HG03558 (cell line): Measurements from ENCODE around the gene ABCC1.
"Not testable (repeated sequence)": the region's sequence is repeated elsewhere in the genome, so short reads cannot be mapped to it uniquely, and the experiment has no call there.

ENCODE experiments used
- ATAC-seq: cut with Tn5 transposase; IDR thresholded peaks from one replicate; pipeline ENCODE4 v1.9.1; 2021; ENCODE audit warnings: moderate number of reproducible peaks; ENCODE audit not compliant: unreplicated experiment; ENCODE audit errors: extremely low read depth

Gene ABCC1

DNA sequence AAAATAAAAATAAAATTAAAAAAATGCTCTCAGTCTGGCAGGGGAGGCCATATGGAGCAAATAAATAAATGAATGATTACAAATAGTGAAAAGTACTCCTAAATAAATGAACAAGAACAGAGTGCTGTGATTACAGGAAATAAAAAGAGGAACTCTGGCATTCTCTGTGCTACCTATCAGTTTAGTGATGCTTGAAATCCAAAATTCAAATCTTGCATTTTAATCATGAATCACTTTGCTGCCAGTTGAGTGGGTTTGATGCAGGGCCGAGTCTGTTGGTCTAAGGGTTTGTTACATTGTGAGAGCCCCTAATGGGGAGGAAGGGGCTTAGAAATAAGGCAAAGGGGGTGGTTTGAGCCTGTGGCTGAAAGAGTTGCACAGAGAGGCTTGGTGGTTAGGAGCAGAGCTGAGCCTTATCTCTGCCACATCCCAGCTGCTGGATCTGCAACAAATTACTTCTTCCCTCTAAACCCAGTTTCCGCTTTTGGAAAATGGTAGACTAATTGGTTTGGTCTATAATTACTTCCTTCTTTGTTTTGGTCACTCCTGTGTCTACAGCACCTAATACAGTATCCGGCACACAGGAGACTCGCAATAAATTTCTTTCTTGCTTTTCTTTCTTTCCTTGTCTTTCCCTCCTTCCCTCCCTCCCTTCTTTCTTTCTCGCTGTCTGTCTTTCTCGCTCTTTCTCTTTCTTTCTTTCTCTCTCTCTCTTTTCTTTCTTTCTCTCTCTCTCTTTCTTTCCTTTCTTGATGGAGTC, 6.3 kb upstream of the ABCC1 start:
- no peak for ATAC-seq

DNA sequence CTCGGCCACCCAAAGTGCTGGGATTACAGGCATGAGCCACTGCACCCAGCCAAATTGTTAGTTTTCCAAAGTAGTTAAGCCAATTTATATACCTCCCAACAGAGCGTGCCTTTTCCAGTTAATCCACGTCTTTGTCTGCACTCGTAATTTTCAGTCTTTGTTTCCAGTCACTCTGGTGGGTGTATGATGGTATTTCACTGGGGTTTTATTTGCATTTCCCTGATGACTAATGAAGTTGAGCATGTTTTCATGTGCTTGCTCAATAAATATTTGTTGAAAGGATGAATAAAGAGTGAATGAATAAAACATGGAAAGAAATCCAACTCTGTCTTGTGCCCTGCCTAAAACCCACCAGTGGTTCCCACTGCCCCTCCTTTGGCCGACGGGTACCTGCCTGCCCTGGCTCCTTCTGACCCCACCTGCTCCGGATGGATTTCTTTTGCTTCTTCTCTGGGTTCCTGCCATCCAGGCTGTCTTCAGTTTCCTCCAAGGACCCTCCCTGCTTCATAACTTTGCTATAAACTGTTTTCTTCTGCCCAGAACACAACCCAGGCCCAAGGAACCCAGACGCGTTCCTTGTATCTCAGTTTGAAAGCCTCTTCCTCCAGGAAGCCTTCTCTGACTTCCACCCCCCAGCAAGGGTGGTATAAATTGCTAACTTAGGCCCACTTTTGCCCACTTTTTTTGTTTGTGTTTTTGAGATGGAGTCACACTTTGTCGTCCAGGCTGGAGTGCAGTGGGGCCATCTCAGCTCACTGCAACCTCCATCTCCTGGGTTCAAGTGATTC, 3.0 kb upstream of the ABCC1 start:
- no peak for ATAC-seq

- no peak for ATAC-seq
These were observed 1.4 kb upstream of the ABCC1 start for GRCh38 chr16:15947983-15948509.

DNA sequence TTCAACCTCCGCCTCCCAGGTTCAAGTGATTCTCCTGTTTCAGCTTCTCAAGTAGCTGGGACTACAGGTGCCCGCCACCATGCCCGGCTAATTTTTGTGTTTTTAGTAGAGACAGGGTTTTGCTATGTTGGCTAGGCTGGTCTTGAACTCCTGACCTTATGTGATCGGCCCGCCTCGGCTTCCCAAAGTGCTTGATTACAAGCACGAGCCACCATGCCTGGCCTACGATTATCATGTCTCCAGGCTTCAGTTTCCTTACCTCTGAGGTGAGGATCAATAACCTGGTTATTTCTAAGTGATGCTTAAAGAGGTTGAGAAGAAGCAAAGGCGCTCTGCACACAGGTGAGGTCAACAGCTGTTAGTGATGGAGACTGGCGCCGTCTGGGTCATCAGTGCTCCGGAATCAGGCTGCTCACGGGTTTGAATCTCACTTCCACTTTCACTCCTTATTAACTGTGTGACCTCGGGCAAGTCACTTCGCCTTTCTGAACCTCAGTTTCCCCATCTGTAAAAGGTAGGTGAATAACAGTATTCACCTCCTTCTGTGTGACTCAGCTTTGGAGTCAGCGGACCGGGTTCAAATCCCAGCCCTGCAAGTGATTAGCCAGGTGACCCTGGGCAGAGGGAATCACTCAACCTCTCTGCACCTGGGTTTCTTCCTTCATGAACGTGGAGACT, 745 bp upstream of the ABCC1 start:
- ATAC-seq: no peak

DNA sequence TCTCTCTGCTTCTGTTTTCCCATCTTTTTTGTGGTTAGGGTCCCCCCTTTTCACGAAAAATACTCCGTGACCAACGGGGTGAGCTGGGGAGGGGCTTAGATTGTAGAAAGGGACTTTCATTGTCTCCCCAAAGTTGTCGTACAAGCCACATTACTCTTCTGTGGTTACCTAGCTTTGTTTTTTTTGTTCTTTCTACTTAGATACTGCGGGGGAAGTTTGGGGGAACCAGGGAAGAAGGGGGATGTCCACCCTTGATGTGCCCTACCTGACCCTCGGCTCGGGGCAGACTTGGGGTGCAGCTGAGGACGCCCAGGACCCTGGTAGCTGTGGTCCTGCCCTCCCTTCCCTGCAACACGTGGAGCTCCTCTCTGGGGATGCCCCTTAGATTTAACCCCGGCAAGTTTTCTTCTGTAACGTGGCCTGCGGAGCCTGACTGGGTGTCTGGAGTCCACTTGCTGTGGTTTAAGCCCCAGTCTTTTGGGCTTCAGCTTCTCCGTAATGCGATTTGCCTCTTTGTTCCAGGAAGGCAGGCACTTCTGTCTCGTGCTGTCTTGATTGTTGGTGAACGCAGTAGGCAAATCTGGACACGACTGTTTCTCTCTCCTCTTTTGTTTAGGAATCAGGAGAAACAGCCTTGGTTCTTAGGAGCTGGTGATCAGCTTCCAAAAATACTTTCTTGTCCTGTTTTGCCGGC, 892 bp downstream of the ABCC1 start:
- no peak for ATAC-seq

- ATAC-seq: no peak
These were observed 1.5 kb downstream of the ABCC1 start for GRCh38 chr16:15950869-15951268.

DNA sequence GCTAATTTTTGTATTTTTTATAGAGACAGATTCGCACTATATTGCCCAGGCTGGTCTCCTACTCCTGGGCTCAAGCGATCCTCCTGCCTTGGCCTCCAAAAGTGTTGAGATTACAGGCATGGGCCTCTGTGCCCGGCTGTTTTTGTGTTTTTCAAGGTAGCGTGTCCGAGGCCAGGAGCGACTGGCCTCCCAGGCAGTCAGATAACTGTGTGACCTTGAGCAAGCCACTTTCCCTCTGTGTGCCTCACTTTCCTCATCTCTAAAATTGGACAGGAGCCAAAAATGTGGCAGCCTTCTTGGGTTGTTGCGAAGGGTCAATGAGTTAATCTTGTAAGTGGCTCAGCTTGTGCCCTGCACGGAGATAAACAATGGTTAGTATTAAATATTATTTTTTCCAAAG, 2.4 kb downstream of the ABCC1 start:
- no peak for ATAC-seq

DNA sequence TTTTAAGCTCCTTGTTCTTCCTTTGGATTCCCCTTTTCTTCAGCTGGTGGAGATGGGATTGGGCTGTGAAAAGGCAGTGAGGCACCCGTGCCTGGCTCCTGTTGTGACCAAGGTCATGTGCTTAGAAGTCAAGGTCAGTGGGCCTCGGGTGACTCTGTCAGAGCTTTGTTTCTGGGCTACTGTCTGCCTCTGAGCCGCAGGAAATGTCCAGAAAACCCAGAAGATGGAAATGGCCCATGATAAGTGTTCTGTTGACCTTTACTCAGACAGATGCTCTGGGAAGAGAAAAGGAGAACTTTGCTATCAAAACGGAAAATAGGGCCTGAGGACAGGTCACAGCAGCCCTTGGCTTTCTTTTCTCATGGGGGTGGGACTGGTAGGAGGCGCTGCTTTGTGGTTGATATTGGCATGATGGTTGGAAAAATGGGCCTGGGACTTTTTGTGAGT, 2.9 kb downstream of the ABCC1 start:
- ATAC-seq: no peak

- no peak for ATAC-seq
These were observed 4.1 kb downstream of the ABCC1 start for GRCh38 chr16:15953477-15953876.

GRCh38 chr16:15953929-15954813, 4.8 kb downstream of the ABCC1 start:
- no peak for ATAC-seq

GRCh38 chr16:15954814-15955151, 5.4 kb downstream of the ABCC1 start:
- ATAC-seq: no peak

GRCh38 chr16:15955425-15955824, 6.0 kb downstream of the ABCC1 start:
- no peak for ATAC-seq

DNA sequence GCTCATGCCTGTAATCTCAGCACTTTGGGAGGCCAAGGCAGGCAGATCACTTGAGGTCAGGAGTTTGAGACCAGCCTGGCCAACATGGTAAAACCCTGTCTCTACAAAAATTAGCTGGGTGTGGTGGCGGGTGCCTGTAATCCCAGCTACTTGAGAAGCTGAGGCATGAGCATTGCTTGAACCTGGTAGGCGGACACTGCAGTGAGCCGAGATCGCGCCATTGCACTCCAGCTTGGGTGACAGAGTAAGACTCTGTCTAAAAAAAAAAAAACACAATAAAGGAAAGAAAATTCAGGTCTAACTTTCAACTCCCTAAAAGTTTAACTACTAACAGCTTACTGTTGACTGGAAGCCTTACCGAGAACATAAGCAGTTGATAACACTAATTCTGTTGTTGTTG, 6.7 kb downstream of the ABCC1 start:
- not testable (repeated sequence) for ATAC-seq

GRCh38 chr16:15958703-15959348, 9.4 kb downstream of the ABCC1 start:
- no peak for ATAC-seq

DNA sequence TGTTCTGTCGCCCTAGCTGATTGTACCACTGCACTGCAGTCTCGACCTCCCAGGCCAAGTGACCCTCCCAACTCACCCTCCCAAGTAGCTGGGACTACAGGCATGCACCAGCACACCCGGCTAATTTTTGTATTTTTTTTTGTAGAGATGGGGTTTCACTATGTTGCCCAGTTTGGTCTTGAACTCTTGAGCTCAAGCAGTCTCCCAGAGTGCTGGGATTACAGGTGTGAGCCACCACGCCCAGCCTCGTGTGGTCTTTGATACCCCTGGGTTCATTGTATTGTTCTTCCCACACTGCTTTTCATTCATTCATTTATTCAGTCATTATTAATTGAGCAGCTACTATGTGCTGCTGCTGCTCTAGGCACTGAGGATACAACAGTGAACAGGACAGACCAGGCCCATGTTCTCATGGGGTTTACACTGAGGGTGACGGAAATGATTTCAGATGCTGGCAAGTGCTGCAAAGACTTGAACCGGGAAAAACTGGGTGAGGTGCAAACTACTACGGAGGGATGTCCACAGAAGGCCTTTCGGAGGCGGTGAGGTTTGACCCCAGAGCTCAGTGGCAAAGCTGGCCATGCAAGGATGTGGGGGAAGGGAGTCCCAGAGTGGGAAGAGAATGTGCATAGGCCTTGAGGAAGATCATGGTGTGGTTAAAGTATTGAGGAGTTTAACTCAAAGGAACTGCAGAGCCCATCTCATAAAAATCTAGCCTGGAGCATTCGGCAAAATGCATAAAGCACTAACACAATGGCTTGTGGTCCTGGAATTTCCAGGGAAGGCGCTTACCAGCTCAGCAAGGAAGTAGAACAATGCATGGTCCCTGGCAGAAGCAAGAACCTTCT, 10.9 kb downstream of the ABCC1 start:
- no peak for ATAC-seq

- no peak for ATAC-seq
These were observed 11.7 kb downstream of the ABCC1 start for GRCh38 chr16:15961060-15961511.

- ATAC-seq: no peak
These were observed 12.2 kb downstream of the ABCC1 start for GRCh38 chr16:15961571-15962090.
